ENCODE measurements around the gene KAT6B. TPM values are rescaled to one million over a fixed set of nuclear protein-coding genes. Genes with fewer than 3 reads are reported as not detected.

Gene KAT6B
- total and polyA plus RNA-seq, 11 donors, result 10.4 to 61.3 (median 42.9) TPM

DNA sequence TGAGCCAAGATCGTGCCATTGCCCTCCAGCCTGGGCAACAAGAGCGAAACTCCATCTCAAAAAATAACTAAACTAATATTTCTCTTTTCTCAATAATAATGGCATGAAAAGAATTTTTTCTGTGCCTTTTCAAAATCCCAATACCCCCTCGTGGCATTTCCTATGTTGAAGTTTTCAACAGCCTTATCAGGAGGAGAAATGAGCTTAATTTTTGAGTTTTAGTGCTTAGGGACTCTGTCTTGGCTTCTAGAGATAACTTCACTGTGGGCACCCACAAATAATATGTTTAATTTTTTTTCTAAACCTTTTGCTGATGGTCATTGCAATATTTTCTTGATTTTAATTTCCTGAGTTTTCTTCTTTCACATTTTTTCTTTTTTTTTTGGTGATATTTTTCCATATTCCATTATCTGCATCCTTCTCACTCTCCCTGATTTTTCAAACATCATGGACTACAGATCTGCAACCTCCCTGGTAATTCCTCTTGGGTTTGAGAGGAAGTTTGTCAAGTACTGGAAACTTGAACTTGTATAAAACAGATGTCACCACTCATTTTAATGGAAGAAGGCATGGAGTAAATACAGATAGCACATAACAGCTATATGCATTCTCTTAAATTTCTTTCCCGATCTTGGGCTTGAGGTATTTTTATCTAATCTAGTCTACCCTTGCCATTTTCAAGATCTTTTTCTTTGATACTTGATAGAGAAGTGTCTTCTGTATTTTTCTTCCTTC is 84.0 kb downstream of the KAT6B start:
- WGBS, 4 donors, result 80 to 84% (median 81%) methylated on average over 4 of the region's 4 CpGs
- Histone ChIP-seq H3K4me1 (peaks cover 0 to 56% (median 9%) of the 10 kb centered on the region in 12 donors), H3K27ac (peak overlapping the region in 1 of 12 donors; percentile 3), H3K9me3 (no peaks in the 10 kb centered on the region), H3K27me3 (no peaks in the 10 kb centered on the region), H3K4me3 (no peak overlapping the region), H3K36me3 (no peaks in the 10 kb centered on the region)
- intact Hi-C loops (cut with DNase I), result no loop called here
- TF ChIP-seq, protein P1, sequence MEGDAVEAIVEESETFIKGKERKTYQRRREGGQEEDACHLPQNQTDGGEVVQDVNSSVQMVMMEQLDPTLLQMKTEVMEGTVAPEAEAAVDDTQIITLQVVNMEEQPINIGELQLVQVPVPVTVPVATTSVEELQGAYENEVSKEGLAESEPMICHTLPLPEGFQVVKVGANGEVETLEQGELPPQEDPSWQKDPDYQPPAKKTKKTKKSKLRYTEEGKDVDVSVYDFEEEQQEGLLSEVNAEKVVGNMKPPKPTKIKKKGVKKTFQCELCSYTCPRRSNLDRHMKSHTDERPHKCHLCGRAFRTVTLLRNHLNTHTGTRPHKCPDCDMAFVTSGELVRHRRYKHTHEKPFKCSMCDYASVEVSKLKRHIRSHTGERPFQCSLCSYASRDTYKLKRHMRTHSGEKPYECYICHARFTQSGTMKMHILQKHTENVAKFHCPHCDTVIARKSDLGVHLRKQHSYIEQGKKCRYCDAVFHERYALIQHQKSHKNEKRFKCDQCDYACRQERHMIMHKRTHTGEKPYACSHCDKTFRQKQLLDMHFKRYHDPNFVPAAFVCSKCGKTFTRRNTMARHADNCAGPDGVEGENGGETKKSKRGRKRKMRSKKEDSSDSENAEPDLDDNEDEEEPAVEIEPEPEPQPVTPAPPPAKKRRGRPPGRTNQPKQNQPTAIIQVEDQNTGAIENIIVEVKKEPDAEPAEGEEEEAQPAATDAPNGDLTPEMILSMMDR (IDR thresholded peaks at IDR 0.05), result no peak
- TF ChIP-seq POLR2A (IDR thresholded peaks at IDR 0.05), result no peak
- ATAC-seq, result no peak
- DNase-seq, result no peak

DNA sequence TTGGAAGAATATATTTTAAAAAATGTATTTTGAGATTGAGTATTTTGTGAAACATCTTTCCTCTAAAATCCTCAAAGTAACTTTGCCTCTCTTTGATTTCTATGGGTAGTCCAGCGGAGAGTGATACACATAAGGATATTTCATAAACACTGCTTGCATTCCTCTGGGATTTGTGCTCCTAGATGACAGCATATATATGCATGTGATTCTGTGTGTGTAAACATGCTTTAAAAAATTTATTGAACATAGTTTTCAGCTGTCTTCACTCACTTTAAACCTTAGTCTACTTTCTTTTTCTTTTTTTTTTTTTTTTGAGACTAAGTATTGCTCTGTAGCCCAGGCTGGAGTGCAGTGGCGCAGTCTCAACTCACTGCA is 84.6 kb downstream of the KAT6B start:
- Histone ChIP-seq H3K27ac (peak overlapping the region in 1 of 12 donors; percentile 3), H3K4me1 (peaks cover 0 to 56% (median 8%) of the 10 kb centered on the region in 12 donors), H3K36me3 (no peaks in the 10 kb centered on the region), H3K4me3 (no peak overlapping the region), H3K9me3 (no peaks in the 10 kb centered on the region), H3K27me3 (no peaks in the 10 kb centered on the region)
- TF ChIP-seq POLR2A (IDR thresholded peaks at IDR 0.05), result no peak
- TF ChIP-seq, protein P1 (IDR thresholded peaks at IDR 0.05), result no peak
- 70 to 93% (median 88%) methylated on average over 2 of the region's 2 CpGs for WGBS, 4 donors
- no peak for ATAC-seq
- intact Hi-C loops (cut with DNase I), result no loop called here
- DNase-seq, result no peak

DNA sequence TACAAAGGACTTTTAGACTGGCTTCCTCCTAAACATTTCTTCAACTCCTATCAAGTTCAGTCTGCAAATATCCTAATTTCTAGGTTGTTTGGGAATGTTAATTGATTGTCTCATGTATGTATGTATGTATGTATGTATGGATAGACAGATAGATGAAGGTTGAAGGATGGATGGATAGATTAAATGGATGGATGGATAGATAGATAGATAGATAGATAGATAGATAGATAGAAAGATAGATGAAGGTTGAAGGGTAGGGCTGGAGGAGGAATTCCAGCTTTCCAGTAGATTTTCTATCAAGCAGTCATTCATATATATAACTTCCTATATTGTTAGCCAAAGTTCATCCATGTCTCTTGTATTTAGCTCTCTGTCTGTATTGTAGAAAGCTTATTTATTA is 85.8 kb downstream of the KAT6B start:
- no peaks in the 10 kb centered on the region for H3K9me3 ChIP-seq
- no peak overlapping the region for H3K27ac ChIP-seq
- peaks cover 0 to 50% (median 3%) of the 10 kb centered on the region in 12 donors for H3K4me1 ChIP-seq
- H3K27me3 ChIP-seq, result no peaks in the 10 kb centered on the region
- TF ChIP-seq, protein P1 (IDR thresholded peaks at IDR 0.05), result no peak
- TF ChIP-seq POLR2A (IDR thresholded peaks at IDR 0.05), result no peak
- H3K36me3 ChIP-seq, result no peaks in the 10 kb centered on the region
- intact Hi-C loops (cut with DNase I), result no loop called here
- no peak for ATAC-seq
- H3K4me3 ChIP-seq, result no peak overlapping the region
- no peak for DNase-seq

DNA sequence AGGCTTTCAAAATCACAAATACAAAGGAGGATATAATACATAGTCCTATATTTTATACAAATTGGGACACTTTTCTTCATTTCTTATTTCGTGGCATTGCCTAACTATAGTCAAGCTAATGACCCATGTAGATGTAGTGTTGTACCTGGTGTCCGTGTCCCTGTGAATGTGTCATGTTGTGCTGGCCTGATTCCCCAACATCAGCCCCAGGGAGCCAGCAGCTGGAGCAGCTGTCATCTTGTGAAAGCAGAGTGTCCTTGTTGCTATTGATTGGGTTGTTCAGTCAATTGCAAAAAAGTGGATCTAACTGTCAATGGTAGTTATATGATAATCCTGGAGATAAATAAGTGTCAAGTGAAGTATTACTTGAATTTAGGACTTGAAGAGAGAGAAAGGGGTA is 86.3 kb downstream of the KAT6B start:
- TF ChIP-seq POLR2A (IDR thresholded peaks at IDR 0.05), result no peak
- TF ChIP-seq, protein P1 (IDR thresholded peaks at IDR 0.05), result no peak
- H3K4me3 ChIP-seq, result no peak overlapping the region
- DNase-seq, result no peak
- no peak for ATAC-seq
- no peaks in the 10 kb centered on the region for H3K9me3 ChIP-seq
- H3K36me3 ChIP-seq, result no peaks in the 10 kb centered on the region
- no peaks in the 10 kb centered on the region for H3K27me3 ChIP-seq
- no peak overlapping the region for H3K27ac ChIP-seq
- H3K4me1 ChIP-seq, result peaks cover 0 to 48% (median 5%) of the 10 kb centered on the region in 12 donors
- intact Hi-C loops (cut with DNase I), result no loop called here
- 79 to 93% (median 84%) methylated on average over 2 of the region's 2 CpGs for WGBS, 4 donors
